ENCODE results near the gene STK16.

DNA sequence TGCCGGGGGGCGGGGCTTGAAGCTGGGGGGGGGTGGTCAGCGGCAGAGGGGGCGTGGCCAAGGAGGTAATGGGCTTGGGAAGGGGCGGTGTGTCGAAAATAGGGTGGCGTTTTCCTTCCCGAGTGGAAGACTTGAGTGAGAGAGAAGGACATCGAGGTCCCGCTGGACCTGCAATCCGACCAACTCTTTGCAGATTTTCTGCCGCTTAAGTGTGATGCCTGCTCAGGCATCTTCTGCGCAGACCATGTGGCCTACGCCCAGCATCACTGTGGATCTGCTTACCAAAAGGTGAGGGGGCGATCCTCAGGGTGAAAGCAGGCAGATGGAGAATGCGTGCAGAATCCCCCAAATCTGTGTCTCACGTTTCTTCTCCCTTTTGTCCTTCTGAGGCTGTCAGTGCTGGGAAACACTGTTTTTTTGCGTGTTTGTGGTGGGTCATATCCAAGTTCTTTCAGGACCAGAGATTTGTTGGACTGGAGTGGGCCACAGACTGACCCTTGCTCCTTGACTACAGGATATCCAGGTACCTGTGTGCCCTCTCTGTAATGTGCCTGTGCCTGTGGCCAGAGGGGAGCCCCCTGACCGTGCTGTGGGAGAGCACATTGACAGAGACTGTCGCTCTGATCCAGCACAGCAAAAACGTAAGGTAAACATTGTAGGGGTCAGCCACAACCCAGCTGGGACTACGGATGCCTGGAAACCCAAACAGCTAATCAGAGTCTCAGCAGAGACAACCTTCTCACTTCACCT lies 38.0 kb upstream of the STK16 start:
- no peak for TF ChIP-seq SMC3 (conservative IDR thresholded peaks at IDR 0.05; ENCODE audit: poor library complexity)
- TF ChIP-seq CTCF (IDR thresholded peaks at IDR 0.05; ENCODE audit: poor library complexity, severe bottlenecking), result no peak
- no peak for TF ChIP-seq POLR2AphosphoS5 (IDR thresholded peaks at IDR 0.05)

Data from neural cell (in vitro differentiated cells).